A549 (cell line): Measurements from ENCODE around the gene GNPDA1. TPM values are rescaled to one million over a fixed set of nuclear protein-coding genes. Genes with fewer than 3 reads are reported as not detected.

Experiments used
- ATAC-seq, 2 experiments: fragments of 200-7000 bp in 1 of 2; fragments of >200 bp in 1 of 2; cut with Nextera tagmentation in 1 of 2; cut with Tn5 transposase in 1 of 2; 3 replicates each; pipeline versions ENCODE4 v1.8.0 to v1.9.1; 2018 to 2020; ENCODE audit warnings: mild to moderate bottlenecking in 1 of 2, moderate library complexity in 1 of 2
- CTCF ChIA-PET: fragments of 300-600 bp; sonication (Branson Sonifier 250); formaldehyde crosslinking; extraction: SDS; loops from one replicate; lab custom pipeline; 2021; ENCODE audit warnings: antibody characterized with exemption, inconsistent platforms; lab: Yijun Ruan, JAX
- POLR2A ChIA-PET: fragments of 350-600 bp; formaldehyde crosslinking; extraction: SDS; loops from one replicate; lab custom pipeline; 2021; ENCODE audit warnings: antibody characterized with exemption, inconsistent platforms; lab: Yijun Ruan, JAX
- DNase-seq, 2 experiments: peaks; one replicate each; pipeline versions ENCODE4 v3.0.0 to v3.0.0-alpha.2; 2011 to 2016; ENCODE audit warnings: low read depth in 1 of 2, low spot score in 1 of 2
- FAIRE-seq: peaks from 2 replicates; lab custom pipeline; 2011; peaks lifted over from hg19 to GRCh38; lab: Jason Lieb, UNC
- H3K27ac ChIP-seq, 2 experiments: fragments of >200 bp; sonication (Bioruptor Twin); formaldehyde crosslinking; 3 replicates each; pipeline ENCODE4 v1.5.1; 2016 to 2017
- H3K4me1 ChIP-seq: fragments of >200 bp; sonication (Bioruptor Twin); formaldehyde crosslinking; 3 replicates; pipeline ENCODE4 v1.6.1; 2016
- H3K4me2 ChIP-seq: fragments of >200 bp; sonication (Bioruptor Twin); formaldehyde crosslinking; 3 replicates; pipeline ENCODE4 v1.6.1; 2016
- H3K4me3 ChIP-seq: fragments of >200 bp; sonication (Bioruptor Twin); formaldehyde crosslinking; 3 replicates; pipeline ENCODE4 v1.5.1; 2016
- H3K9me3 ChIP-seq: fragments of >200 bp; sonication (Bioruptor Twin); formaldehyde crosslinking; 3 replicates; pipeline ENCODE4 v1.6.1; 2016
- BCL3 ChIP-seq: fragments of >200 bp; sonication (Bioruptor Twin); formaldehyde crosslinking; IDR thresholded peaks from 3 replicates; pipeline ENCODE4 v1.6.1; 2016
- CHD2 ChIP-seq: fragments of 150-350 bp; IDR thresholded peaks from 2 replicates; pipeline ENCODE4 v1.6.1; 2014; ENCODE audit warnings: low read length; ENCODE audit not compliant: partially characterized antibody
- CTCF ChIP-seq: fragments of >200 bp; sonication (Bioruptor Twin); formaldehyde crosslinking; IDR thresholded peaks from 3 replicates; pipeline ENCODE4 v1.5.1; 2016
- E2F6 ChIP-seq: IDR thresholded peaks from 2 replicates; pipeline ENCODE4 v1.6.1; 2012; ENCODE audit warnings: low read depth, borderline replicate concordance
- EP300 ChIP-seq, 2 experiments: fragments of >200 bp; sonication (Bioruptor Twin); formaldehyde crosslinking; IDR thresholded peaks; 2 replicates in 1 of 2; 3 replicates in 1 of 2; pipeline ENCODE4 v1.6.1; 2016 to 2017
- ESRRA ChIP-seq: fragments of 150-350 bp; IDR thresholded peaks from 2 replicates; pipeline ENCODE4 v1.6.1; 2014; ENCODE audit warnings: mild to moderate bottlenecking, low read length, borderline replicate concordance
- FOSB ChIP-seq: fragments of 250-450 bp; sonication (Bioruptor Pico); IDR thresholded peaks from 2 replicates; pipeline ENCODE4 v1.5.0; 2020; ENCODE audit warnings: mild to moderate bottlenecking, moderate library complexity
- HEYL ChIP-seq: fragments of 250-450 bp; sonication (Bioruptor Pico); IDR thresholded peaks from 2 replicates; pipeline ENCODE4 v1.8.0; 2021; ENCODE audit warnings: mild to moderate bottlenecking, moderate library complexity
- HOXA7 ChIP-seq: fragments of 250-450 bp; sonication (Bioruptor Pico); IDR thresholded peaks from 2 replicates; pipeline ENCODE4 v1.5.0; 2020; ENCODE audit warnings: mild to moderate bottlenecking, moderate library complexity
- HOXB13 ChIP-seq: fragments of 250-450 bp; sonication (Bioruptor Pico); IDR thresholded peaks from 2 replicates; pipeline ENCODE4 v1.5.0; 2020; ENCODE audit warnings: low read depth, mild to moderate bottlenecking, moderate library complexity
- HOXB5 ChIP-seq: fragments of 250-450 bp; sonication (Bioruptor Pico); IDR thresholded peaks from 2 replicates; pipeline ENCODE4 v1.5.0; 2020; ENCODE audit warnings: mild to moderate bottlenecking, moderate library complexity
- MAFK ChIP-seq: fragments of 450-650 bp; IDR thresholded peaks from 2 replicates; pipeline ENCODE4 v1.6.1; 2014; ENCODE audit not compliant: partially characterized antibody
- MAX ChIP-seq: IDR thresholded peaks from 2 replicates; pipeline ENCODE4 v1.6.1; 2012
- MYC ChIP-seq: IDR thresholded peaks from 2 replicates; pipeline ENCODE4 v1.6.1; 2012; ENCODE audit warnings: mild to moderate bottlenecking, inconsistent platforms, low read length, improper control_type of control experiment, borderline replicate concordance
- POLR2AphosphoS2 ChIP-seq: conservative IDR thresholded peaks from 2 replicates; pipeline ENCODE4 v1.6.1; 2012; ENCODE audit warnings: low read length, improper control_type of control experiment, inconsistent platforms
- RARB ChIP-seq: fragments of 250-450 bp; sonication (Bioruptor Pico); IDR thresholded peaks from 2 replicates; pipeline ENCODE4 v1.8.0; 2021; ENCODE audit warnings: mild to moderate bottlenecking, moderate library complexity
- REST ChIP-seq: fragments of 200-600 bp; sonication (generic); IDR thresholded peaks from 2 replicates; pipeline ENCODE4 v1.6.1; 2016; ENCODE audit warnings: antibody characterized with exemption, mild to moderate bottlenecking, moderate library complexity
- RNF2 ChIP-seq: fragments of 200-600 bp; sonication (generic); IDR thresholded peaks from 2 replicates; pipeline ENCODE4 v1.6.1; 2016; ENCODE audit warnings: low read depth, mild to moderate bottlenecking, antibody characterized with exemption, moderate library complexity, borderline replicate concordance
- SMC3 ChIP-seq: fragments of >200 bp; sonication (Bioruptor Twin); formaldehyde crosslinking; IDR thresholded peaks from 3 replicates; pipeline ENCODE4 v1.6.1; 2018; ENCODE audit warnings: inconsistent platforms
- TFCP2L1 ChIP-seq: fragments of 250-450 bp; sonication (Bioruptor Pico); IDR thresholded peaks from 2 replicates; pipeline ENCODE4 v1.5.0; 2021; ENCODE audit warnings: mild to moderate bottlenecking
- USF2 ChIP-seq: fragments of 450-650 bp; IDR thresholded peaks from 2 replicates; pipeline ENCODE4 v1.6.1; 2014; ENCODE audit warnings: antibody characterized with exemption
- ZFP36 ChIP-seq: fragments of 450-650 bp; IDR thresholded peaks from 2 replicates; pipeline ENCODE4 v1.6.1; 2014; ENCODE audit warnings: borderline replicate concordance; ENCODE audit not compliant: partially characterized antibody
- ZSCAN20 ChIP-seq: fragments of 250-450 bp; sonication (Bioruptor Pico); IDR thresholded peaks from 2 replicates; pipeline ENCODE4 v1.8.0; 2022; ENCODE audit warnings: mild to moderate bottlenecking, moderate library complexity
- WGBS: methylation state at CpG from one replicate; pipeline ENCODE4 v1.1.6; 2017; ENCODE audit errors: missing lambda C conversion rate; 5-methylcytosine and 5-hydroxymethylcytosine counted together
- polyA plus RNA-seq, 4 experiments: library from polyadenylated mRNA; depleted of rRNA in 3 of 4; stranded (reverse); fragments of >200 nt; fragmentation: RNase III in 1 of 4; extraction: RNeasy Plus Mini Kit Qiagen cat#74134 plus additional on column Dnase treatment in 1 of 4; gene quantifications; 2 replicates in 3 of 4; 3 replicates in 1 of 4; pipeline ENCODE4 v1.2.3, GENCODE V29; 2011 to 2017

GNPDA1 gene
- polyA plus RNA-seq, 2 of the 4 experiments (the other 2 are of a cell fraction) = 17.1 to 53.2 TPM

- H3K4me1 ChIP-seq = no peaks in the 10 kb centered on the region
- TF ChIP-seq MAFK (no peak), HEYL (no peak), E2F6 (no peak), RARB (CRISPR knock-in tag) (no peak), TFCP2L1 (CRISPR knock-in tag) (no peak), FOSB (CRISPR knock-in tag) (no peak), MYC (no peak), SMC3 (no peak), POLR2AphosphoS2 (no peak), ZSCAN20 (CRISPR knock-in tag) (no peak), CTCF (no peak), CHD2 (no peak), ZFP36 (no peak), HOXB5 (CRISPR knock-in tag) (no peak), BCL3 (no peak), ESRRA (no peak), EP300 (IDR thresholded peaks at IDR 0.05) (no peak), MAX (no peak)
- TF ChIP-seq, all 56 proteins: peak for 0
- no peak overlapping the region for H3K27ac ChIP-seq
- FAIRE-seq (peak; percentile 46), ATAC-seq (no peak), DNase-seq (no peak)
- H3K9me3 ChIP-seq = no peaks in the 10 kb centered on the region
- 90% methylated on average over 2 of the region's 2 CpGs for WGBS
- no peak overlapping the region for H3K4me2 ChIP-seq
- ChIA-PET POLR2A (no interaction called here), CTCF (interaction anchor here (0.6 kb wide), 1 partner anchor 42 kb away, joined by 3 read pairs; no protein-coding TSS in a partner anchor)
- H3K4me3 ChIP-seq = no peak overlapping the region
Measured at GRCh38 chr5:141982626-141983025, 30.2 kb downstream of the GNPDA1 start.

GRCh38 chr5:141978389-141978788 lies 34.4 kb downstream of the GNPDA1 start:
- TF ChIP-seq REST = no peak
- no peak for TF ChIP-seq HOXB13
- no peak for TF ChIP-seq USF2
- no peak for TF ChIP-seq HOXA7 (CRISPR knock-in tag)
- no peak for TF ChIP-seq RNF2
- no peak overlapping the region for H3K27ac ChIP-seq
- FAIRE-seq = no peak
- no peak for ATAC-seq
- H3K4me3 ChIP-seq = no peak overlapping the region
- ChIA-PET CTCF (interaction anchor here (0.9 to 2.8 kb wide), 9 partner anchors 10 to 571 kb away, joined by 3 to 23 read pairs (median 5); partner anchors contain the start of gene RNF14), POLR2A (no interaction called here)
- no peak overlapping the region for H3K4me2 ChIP-seq
- DNase-seq = no peak
- H3K9me3 ChIP-seq = no peaks in the 10 kb centered on the region
- H3K4me1 ChIP-seq = peaks cover 9% of the 10 kb centered on the region; the same call in 2 of the 3 replicates
